ENCODE results near the gene TLCD1.

- TF ChIP-seq CTCF (conservative IDR thresholded peaks at IDR 0.05; ENCODE audit: low read length) (no peak), EZH2phosphoT487 (IDR thresholded peaks at IDR 0.05; ENCODE audit: borderline replicate concordance) (no peak)
Observed at GRCh38 chr17:28738680-28739384, 12.8 kb upstream of the TLCD1 start.

All from Loucy (cell line).